HFF-Myc (cell line): ENCODE results near the gene GALNT2.

Experiments
- DNase-seq: peaks from one replicate; pipeline ENCODE4 v3.0.0-alpha.2; 2011; ENCODE audit warnings: low read depth; ENCODE audit errors: extremely low read depth
- H3K4me3 ChIP-seq: replicated peaks from 2 replicates; pipeline ENCODE4 v1.5.1; 2011; ENCODE audit warnings: low read depth, mild to moderate bottlenecking, control low read depth, low read length
- TF ChIP-seq, protein P1 (sequence below): IDR thresholded peaks from 2 replicates; pipeline ENCODE4 v1.5.1; 2012; ENCODE audit warnings: mild to moderate bottlenecking, low read depth, low read length, control low read depth; ENCODE audit errors: missing control alignments

The GALNT2 gene

DNA sequence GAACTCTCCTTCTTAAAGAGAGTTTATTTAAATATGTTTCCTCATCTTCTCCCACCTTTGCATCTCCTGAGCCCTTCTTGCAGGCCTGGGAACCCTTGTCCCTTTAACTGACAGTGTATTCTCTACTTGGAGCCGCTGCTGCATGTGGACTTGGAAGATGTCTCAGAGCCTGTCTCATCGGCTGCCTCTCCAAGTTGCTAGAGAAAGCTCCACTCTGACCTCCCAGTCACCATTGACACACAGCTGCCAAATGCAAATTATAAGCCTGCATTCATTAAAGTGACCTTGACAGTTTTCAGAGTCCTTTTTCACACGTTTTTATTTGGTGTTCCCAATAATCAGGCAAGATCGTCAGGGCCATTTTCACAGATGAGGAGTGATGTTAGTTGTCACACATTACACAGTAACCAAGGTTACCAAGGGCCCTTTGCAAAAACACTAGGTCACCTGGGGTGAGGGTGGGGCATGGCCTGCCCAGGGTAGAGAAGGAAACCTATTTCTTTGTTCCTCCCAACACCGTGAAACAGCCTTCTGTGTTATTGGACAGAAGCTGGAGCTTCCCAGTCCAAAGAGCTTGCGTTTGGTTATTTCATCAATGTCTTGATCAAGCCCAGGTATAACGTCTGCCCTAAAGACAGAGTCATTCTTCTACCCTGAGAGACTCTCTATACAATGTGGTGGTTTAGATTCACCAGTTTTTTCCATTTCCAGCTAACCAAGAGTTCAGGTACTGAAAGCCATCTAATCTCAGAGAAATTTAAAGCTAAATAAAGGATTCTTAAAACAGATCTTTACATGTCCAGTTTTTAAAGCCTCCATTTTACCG, 164.1 kb downstream of the GALNT2 start:
- TF ChIP-seq, protein P1, sequence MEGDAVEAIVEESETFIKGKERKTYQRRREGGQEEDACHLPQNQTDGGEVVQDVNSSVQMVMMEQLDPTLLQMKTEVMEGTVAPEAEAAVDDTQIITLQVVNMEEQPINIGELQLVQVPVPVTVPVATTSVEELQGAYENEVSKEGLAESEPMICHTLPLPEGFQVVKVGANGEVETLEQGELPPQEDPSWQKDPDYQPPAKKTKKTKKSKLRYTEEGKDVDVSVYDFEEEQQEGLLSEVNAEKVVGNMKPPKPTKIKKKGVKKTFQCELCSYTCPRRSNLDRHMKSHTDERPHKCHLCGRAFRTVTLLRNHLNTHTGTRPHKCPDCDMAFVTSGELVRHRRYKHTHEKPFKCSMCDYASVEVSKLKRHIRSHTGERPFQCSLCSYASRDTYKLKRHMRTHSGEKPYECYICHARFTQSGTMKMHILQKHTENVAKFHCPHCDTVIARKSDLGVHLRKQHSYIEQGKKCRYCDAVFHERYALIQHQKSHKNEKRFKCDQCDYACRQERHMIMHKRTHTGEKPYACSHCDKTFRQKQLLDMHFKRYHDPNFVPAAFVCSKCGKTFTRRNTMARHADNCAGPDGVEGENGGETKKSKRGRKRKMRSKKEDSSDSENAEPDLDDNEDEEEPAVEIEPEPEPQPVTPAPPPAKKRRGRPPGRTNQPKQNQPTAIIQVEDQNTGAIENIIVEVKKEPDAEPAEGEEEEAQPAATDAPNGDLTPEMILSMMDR = no peak
- no peak overlapping the region for H3K4me3 ChIP-seq
- no peak for DNase-seq

DNA sequence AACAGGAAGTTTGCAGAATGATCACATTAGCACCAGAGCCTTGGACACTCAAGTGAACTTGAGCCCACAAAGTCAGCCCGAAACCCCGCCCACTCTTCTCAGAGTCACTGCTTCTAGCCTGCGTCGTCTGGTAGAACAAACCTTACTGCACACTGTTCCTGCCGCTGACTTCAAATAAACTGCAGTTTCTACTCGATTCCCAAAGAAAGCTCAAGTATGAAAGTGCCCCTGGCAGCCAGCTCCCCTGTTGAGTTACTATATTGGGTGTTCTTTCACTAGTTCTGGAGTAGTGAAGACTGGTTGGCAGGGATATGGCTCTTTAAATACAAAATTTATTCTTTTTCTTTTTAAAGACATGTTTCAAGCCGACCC, 164.7 kb downstream of the GALNT2 start:
- H3K4me3 ChIP-seq = no peak overlapping the region
- TF ChIP-seq, protein P1 = no peak
- DNase-seq = no peak

GRCh38 chr1:230232371-230232771, 165.3 kb downstream of the GALNT2 start:
- TF ChIP-seq, protein P1 = no peak
- no peak for DNase-seq
- H3K4me3 ChIP-seq = no peak overlapping the region

GRCh38 chr1:230233786-230234185, 166.7 kb downstream of the GALNT2 start:
- TF ChIP-seq, protein P1 = no peak
- no peak for DNase-seq
- H3K4me3 ChIP-seq = no peak overlapping the region

GRCh38 chr1:230235876-230236275, 168.8 kb downstream of the GALNT2 start:
- DNase-seq = no peak
- no peak overlapping the region for H3K4me3 ChIP-seq
- TF ChIP-seq, protein P1 = no peak

- no peak overlapping the region for H3K4me3 ChIP-seq
- TF ChIP-seq, protein P1 = no peak
- DNase-seq = no peak
These were observed 169.4 kb downstream of the GALNT2 start for GRCh38 chr1:230236301-230237008.
